GM19238 (cell line): Measurements from ENCODE around the gene GP2.

Source experiments
- DNase-seq: peaks from one replicate; pipeline ENCODE4 v3.0.0; 2011; ENCODE audit warnings: low spot score; ENCODE audit not compliant: insufficient read length

GP2 gene

DNA sequence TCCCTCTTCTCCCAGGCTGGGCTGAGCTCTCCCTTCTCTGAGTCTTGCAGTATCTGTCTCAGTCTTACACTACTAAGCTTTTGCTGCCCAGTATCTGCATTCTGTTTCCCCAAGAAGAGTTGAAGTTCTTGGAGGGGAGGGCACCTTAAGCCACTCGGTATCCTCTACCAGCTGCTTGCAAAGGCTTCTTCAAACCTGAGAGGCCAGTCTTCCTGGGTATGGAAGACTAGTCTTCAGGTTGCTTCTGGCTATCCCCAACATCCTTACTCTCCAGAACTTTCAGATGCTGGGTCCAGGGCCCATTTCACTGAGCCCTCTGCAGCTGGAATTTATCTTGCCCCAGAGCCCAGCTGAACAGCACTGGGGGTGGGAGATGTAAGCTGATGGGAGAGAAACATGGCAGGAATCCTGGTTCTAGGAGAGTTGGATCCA lies 20.1 kb downstream of the GP2 start:
- no peak for DNase-seq

DNA sequence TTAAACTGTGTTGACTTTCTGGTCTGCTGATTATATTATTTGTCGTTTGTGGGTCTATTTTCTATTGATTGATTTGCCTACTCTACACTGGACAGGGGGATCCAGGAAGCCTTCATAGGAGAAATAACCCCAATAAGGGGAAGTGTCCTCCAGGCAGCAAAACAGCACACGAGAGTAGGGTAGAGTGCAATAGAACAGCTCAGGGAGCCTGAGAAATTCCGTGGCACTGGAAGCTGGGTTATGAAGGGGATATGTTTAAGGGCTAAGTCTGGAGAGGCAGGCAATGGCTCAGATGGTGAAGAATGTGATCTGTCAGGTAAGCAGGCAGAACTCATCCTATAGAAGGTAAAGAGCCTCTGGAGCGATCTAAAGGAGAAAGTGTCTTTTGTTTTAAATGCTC lies 20.9 kb downstream of the GP2 start:
- no peak for DNase-seq

DNA sequence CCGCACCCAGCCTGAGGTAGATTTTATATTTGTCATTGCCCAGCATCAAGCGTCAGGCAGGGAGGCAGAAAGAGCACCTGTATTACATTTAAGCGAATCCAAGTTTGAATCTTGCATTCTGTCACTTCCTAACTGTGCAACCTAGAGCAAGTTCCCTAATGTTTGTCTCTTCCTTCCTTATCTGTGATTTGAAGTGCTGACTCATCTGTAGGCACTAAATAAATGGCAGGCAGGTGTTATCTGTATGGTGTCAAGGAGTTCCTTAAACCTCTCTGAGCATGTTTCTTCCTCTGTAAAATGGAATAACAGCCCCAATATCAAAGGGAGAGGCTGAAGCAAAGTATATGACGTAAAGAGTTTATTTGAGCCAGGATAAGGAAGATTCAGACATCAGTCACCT lies 24.3 kb downstream of the GP2 start:
- DNase-seq, result no peak

DNA sequence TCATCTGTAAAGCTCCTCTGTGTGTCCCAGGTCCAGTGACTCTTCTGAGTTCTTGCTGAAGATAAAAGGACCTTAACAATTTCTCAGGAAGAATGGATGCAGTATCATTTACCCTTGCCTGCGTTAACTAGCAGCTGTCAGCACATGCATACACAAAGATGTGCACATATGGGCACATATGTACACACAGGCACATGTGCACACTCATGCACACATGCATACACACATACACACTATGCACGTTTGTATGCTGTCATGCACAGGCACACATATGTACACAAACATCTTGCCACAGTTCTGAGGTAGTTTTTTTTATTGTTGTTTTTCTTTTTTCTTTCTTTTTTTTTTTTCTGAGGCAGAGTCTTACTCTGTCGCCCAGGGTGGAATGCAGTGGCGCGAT lies 24.9 kb downstream of the GP2 start:
- no peak for DNase-seq

DNA sequence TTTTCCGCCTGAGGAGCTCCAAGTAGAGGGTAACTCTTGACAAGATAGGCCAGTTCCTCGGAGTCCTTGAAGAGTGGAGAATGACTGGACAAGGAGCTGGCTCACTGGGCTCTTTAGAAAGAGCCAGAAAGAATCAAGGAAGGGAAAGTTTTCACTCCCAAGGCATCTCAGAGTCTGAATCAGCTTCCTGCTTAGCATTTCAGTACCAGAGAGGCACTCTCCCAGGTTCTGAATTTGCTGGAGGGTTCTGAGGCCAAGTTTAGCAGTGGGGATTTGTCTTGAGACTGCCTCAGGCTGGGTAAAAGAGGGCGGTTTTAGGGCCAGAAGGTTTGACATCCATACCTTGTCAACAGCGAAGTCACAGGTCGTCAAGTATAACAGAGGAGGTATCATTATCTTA lies 25.5 kb downstream of the GP2 start:
- no peak for DNase-seq

DNA sequence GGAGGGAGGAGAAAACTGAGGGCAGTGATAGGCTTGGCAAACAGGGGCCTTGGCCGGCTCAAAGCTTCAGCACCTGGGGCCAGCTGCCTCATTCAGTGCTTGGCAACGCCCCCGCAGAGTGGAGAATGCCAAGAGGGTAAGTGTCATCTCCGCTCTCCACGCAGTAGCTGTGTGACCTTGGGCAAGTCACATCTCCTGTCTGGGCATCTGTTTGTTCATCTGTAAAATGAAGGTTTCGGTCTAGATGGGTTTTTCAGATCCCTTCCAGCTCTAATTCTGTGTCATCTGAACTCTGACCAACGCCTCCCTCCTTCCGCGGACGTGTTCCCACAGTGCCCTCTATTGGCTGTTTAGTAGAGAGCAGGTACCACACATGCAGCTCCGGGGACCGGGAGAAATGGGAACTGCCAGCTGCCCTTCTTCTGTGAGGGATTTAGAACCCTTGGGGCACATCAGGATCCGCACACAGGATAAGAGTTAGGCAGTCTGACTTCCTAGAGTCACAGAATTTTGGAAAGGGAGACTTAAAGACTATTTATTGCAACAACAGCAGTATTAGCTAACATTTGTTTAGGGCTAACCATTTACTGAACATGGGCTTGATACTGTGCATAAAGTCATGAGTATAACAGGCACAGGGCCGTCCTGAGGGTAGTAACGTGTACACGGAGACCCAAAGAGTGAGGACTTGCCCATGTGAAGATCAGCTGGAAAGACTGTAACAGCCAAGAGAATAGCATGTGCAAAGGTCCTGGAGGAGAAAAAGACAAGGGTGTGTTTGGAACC lies 26.8 kb downstream of the GP2 start:
- DNase-seq, result peak; percentile 58

DNA sequence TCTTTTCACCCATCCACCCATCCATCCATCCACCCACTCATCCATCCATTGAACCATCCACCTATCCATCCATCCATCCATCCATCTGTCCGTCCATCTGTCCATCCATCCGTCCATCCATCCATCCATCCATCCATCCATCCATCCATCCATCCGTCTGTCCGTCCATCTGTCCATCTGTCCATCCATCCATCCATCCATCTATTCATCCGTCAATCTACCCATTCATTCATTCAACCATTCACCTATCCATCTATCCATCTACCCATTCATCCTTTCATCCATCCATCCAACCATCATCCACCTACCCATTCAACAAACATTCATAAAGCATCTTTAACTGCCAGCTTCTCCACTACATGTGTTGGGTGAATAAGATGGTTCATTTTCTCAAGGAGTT lies 28.9 kb downstream of the GP2 start:
- no peak for DNase-seq

DNA sequence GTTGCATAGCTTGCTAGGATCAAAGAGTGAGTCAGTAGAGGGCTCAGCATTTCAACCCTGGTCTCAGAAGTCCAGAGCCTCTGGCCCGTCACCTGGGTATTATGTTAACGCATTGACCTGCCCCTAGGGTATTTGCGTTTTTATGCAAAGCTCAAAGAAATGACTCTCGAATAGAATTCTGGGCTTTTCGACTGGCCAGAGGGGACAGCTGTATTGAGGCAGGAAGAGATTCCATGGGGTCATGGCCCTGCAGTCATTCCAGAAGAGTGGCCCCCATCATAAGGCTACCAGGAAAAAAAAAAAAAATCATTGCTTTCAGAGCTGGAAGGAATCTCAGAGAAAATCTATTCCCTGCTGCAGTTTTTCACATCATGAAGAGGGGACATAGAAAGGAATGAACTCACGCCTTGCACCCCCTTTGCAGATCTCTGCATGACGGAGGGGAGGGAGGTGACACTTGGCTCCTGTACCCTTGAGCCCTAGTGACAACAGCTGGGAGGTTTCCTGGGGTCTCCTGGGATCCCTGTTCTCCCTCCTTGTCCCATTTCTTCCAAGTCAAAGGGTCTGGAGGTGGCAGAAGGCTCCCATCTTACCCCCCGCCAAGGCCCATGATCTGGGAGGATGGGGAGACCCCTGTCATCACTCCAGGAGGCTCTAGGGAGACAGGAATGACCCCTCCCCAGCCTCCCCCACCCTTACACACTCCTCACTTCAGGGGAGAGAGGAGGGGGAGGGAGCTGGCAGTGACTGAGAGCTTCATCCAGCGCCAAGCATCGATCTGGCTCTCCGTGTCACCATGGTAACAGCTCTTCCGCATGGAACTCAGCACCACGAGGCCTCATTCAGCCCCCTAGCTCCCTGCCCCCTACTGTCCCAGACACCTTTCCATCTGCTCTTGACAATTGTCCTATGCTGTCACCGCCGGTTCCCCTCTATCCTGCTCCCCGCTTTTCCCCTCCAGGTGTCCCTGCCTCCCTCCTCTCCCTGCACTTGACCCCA lies 35.8 kb downstream of the GP2 start:
- no peak for DNase-seq

DNA sequence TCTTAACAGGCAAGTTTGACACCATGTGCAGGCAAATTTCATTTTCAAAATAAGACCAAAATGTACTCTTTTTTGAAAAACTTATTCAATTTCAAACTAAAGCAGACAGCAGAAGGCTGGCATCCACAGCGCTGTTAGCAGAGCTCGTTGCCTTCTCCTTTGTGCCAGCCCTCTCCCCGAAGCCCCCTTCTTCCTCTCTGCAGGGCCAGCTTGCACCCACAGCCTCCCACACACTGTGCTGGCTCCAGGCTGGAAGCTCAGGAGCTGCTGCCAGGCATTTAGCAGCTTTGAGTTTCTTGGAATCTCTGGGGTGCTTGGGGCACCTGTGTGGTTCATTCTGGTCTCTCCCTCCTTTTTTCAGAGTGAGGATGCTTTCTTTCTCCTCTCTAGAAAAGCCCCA lies 37.7 kb downstream of the GP2 start:
- DNase-seq, result no peak

DNA sequence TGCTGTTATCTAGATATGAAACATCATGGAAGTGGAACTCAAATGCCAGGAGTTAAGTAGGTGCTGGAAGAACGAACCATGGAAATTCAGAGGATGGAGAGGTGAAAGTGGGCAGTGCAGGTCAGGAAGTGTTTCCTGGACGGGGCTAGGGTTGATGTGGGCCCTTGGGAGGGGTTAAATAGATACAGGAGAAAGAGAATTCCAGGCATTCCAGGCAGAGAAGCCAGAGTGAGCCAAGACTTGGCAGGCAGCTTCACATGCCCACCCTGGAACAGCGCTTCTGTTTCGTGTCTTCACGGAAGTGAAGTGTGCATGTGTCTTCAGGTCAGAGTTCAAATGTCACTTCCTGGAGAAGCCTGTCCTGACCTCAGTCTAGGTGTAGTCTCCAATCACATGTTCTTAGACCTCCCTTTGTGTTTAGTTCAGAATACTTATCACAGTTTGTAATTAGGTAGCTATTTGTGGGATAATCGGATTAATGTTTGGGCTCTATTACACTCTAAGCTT lies 41.3 kb downstream of the GP2 start:
- DNase-seq, result no peak

DNA sequence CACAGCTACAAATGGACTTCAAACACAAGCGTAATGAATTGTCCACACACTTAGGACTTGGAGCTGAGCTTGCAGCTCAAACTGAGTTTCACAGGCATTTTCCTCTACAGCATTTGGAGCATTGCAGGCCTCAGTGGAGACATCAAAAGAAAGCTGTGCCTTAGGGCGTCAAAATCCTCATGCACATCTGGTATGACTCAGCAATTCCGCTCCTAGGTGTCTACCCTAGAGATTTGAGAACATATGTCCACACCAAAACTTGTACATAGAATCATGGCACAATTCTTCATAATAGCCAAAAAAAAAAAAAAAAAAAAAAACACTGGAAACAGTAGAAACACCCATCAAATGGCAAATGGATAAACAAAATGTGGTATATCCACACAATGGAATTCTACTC lies 47.1 kb downstream of the GP2 start:
- DNase-seq, result no peak

DNA sequence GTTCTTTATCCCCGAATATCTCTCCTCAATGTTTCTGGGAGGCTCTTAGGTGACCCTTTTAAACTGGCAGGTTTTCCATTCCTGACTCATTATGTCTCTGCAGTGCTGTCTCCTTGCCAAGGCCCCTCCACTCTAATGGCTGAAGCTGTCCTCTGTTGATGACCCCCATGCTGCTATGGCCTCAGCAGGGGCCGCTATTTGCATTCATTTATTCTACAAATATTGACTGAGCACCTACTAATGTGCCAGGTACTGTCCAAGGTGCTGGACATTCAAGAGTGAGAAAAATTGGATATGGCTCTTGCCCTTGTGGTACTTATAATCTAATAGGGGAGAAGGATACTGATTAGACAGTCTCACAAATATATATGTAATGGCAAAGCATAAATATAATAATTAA lies 55.4 kb downstream of the GP2 start:
- DNase-seq, result no peak

DNA sequence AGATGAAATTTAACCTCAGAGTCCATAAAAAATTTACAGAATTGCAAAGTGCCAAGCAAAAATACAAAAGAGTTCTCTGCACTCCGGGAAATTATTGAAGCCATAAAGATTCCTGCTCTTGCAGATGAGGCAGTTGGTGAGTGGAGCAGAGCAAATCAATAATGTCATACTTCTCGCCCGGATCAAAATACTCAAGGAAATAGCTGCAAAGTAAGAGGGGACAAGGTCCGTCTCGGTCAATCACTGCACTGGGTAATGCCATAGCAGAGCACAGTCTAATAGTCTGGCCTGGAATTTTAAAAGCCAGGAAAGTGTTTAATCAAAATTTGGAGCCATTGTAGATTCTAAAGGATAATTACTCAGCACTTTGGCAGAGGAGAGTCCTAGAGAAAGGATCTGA lies 58.9 kb downstream of the GP2 start:
- no peak for DNase-seq

DNA sequence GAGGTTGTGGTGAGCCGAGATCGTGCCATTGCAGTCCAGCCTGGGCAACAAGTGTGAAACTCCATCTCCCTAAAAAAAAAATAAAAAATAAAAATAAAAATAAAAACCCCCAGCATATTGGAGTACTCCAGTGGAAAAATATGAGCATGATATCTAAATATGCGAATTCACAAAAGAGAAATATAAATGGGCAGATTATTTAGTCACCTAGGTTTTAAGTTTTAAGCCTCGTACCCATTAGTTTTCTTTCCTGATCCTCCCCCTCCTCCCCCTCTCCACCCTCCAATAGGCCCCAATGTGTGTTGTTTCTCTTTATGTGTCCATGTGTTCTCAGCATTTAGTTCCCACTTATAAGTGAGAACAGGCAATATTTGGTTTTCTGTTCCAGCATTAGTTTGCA lies 62.3 kb downstream of the GP2 start:
- no peak for DNase-seq

DNA sequence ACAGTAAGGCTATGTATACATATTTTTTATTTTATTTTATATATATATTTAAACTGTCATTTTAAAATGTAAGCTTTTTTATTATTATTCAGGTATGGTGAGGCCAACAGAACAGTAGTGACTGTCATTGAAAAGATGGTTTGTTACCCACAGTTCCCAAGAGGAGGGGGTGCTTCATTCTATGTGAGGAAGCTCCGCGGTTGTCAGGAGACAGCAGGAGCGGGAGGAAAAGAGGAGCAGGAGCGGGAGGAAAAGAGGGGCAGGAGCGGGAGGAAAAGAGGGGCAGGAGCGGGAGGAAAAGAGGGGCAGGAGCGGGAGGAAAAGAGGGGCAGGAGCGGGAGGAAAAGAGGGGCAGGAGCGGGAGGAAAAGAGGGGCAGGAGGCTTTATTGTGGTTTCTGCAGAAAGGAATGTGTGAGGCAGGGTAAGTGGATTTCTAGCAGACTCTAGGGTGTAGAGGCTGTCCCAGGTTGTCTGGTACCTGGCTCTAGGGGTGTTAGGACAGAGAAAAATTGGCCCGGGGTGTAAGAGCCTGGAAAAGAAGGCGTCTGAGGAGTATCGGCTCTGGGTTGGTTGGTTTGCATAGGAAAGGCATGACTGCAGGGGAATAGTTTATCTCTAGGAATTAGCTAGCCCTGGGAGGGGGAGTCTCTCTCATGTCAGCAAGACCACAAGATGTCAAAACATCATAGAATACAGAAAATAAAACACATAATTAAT lies 64.0 kb downstream of the GP2 start:
- DNase-seq, result no peak

DNA sequence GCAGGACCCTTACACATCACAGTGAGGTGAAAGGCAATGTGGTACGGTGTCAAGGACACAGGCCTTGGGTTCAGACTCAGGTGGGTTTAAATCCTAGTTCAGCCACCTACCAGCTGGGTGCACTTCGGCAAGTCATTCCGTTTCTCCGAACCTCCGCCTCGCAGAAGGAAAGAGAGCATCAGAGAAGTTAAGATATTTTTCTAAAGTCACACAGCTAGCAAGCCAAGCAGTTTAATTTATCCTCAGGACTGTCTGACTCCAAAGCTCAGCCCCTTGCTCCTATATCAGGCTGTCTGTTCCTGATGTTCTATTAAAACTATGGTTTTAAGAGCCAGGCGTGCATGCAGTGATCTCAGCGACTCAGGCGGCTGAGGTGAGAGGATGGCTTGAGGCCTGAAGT lies 65.1 kb downstream of the GP2 start:
- DNase-seq, result no peak

DNA sequence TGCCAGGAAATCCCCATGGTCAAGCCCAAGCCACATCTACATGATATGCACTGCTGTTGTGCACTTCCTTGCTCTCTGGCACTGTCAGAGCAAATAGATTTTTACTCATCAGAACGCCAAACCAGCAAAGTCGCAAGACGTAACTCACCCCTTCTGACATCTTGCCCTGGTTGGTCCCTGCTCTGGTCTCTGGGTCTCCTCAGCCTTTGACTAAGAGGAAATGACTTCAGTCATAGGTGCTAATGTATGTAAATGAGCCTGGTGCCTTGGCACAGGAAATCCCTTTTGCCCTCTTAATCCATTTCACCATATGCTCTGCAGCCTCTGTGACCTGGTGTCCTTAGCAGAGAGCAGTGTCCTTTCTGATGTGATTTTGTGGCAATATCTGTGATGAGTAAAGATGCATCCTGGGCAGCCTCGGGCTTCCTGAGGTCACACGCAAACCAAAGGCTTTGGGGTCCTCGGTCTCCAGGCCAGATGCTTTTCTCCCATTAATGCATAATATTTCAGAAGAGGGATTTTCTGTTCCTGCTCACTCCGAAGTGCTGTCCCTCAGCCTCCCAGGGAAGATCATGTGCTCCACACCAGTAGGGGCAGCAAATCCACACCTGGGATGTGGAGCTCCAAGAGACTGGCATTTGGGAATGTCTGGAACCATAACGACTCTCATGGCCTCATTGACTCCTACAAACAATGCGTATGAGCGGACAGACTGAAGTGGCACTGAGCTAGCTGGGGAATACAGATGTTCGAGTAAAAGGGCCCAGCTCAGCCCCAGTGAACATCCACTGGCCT lies 66.9 kb downstream of the GP2 start:
- no peak for DNase-seq
